K562 (cell line): ENCODE results near the gene ECM1. TPM values are rescaled to one million over a fixed set of nuclear protein-coding genes. Genes with fewer than 3 reads are reported as not detected.

Experiments
- CHD1 ChIP-seq: fragments of 200-600 bp; sonication (generic); IDR thresholded peaks from one replicate; pipeline ENCODE4 v1.6.1; 2012; ENCODE audit warnings: mild to moderate bottlenecking, moderate library complexity, low read length, inconsistent platforms
- COPS2 ChIP-seq: fragments of 450-650 bp; conservative IDR thresholded peaks from 2 replicates; pipeline ENCODE4 v1.6.1; 2016; ENCODE audit warnings: mild to moderate bottlenecking, moderate library complexity
- GATAD2B ChIP-seq: fragments of 450-650 bp; IDR thresholded peaks from 2 replicates; pipeline ENCODE4 v1.6.1; 2017; ENCODE audit warnings: mild to moderate bottlenecking, borderline replicate concordance
- HCFC1 ChIP-seq: IDR thresholded peaks from 2 replicates; pipeline ENCODE4 v1.6.1; 2012; ENCODE audit warnings: low read depth, low read length, improper control_type of control experiment
- HINFP ChIP-seq: fragments of 450-650 bp; conservative IDR thresholded peaks from 2 replicates; pipeline ENCODE4 v1.6.1; 2016; ENCODE audit warnings: missing genetic modification characterization, low read depth, mild to moderate bottlenecking, control low read depth, missing compliant biosample characterization
- IRF2 ChIP-seq: sonication (generic); formaldehyde crosslinking; IDR thresholded peaks from 2 replicates; pipeline ENCODE4 v1.8.1; 2022; ENCODE audit warnings: mild to moderate bottlenecking, missing genetic modification reagents
- MAZ ChIP-seq, 2 experiments: fragments of 450-650 bp in 1 of 2; sonication (generic) in 1 of 2; formaldehyde crosslinking; IDR thresholded peaks in 1 of 2; conservative IDR thresholded peaks in 1 of 2; 2 replicates each; pipeline versions ENCODE4 v1.4.0 to v1.5.0; 2020; ENCODE audit warnings: mild to moderate bottlenecking in 1 of 2, missing genetic modification reagents in 1 of 2
- MXI1 ChIP-seq: IDR thresholded peaks from 2 replicates; pipeline ENCODE4 v1.6.1; 2011; ENCODE audit warnings: low read depth, mild to moderate bottlenecking, improper control_type of control experiment, low read length
- NFATC3 ChIP-seq: fragments of 450-650 bp; IDR thresholded peaks from 2 replicates; pipeline ENCODE4 v1.6.1; 2017; ENCODE audit warnings: mild to moderate bottlenecking
- NFIC ChIP-seq: fragments of 450-650 bp; IDR thresholded peaks from 2 replicates; pipeline ENCODE4 v1.6.1; 2017; ENCODE audit warnings: mild to moderate bottlenecking, inconsistent platforms
- SIN3A ChIP-seq, 2 experiments: fragments of 150-350 bp in 1 of 2; IDR thresholded peaks; 2 replicates each; pipeline ENCODE4 v1.6.1; 2011 to 2016; ENCODE audit warnings: borderline replicate concordance in 2 of 2, low read depth in 2 of 2, low read length in 2 of 2, mild to moderate bottlenecking in 2 of 2, moderate library complexity in 2 of 2; ENCODE audit not compliant: control insufficient read depth in 1 of 2
- SIN3B ChIP-seq: fragments of 450-650 bp; IDR thresholded peaks from 2 replicates; pipeline ENCODE4 v1.6.1; 2017; ENCODE audit warnings: low read depth, mild to moderate bottlenecking, moderate library complexity
- SNRNP70 ChIP-seq: fragments of 200-400 bp; formaldehyde crosslinking; optimal IDR thresholded peaks from 2 replicates; pipeline ENCODE3; 2017; ENCODE audit warnings: low read depth, low read length
- SRF ChIP-seq, 2 experiments: fragments of 250-450, 450-650 bp in 1 of 2; sonication (Bioruptor Pico) in 1 of 2; sonication (generic) in 1 of 2; formaldehyde crosslinking; IDR thresholded peaks; 2 replicates each; pipeline versions ENCODE4 v1.5.0 to v1.5.1; 2020 to 2022; ENCODE audit warnings: mild to moderate bottlenecking in 1 of 2, missing genetic modification reagents in 1 of 2
- TAF15 ChIP-seq: fragments of 200-400 bp; formaldehyde crosslinking; IDR thresholded peaks from 2 replicates; pipeline ENCODE4 v1.6.1; 2017; ENCODE audit warnings: mild to moderate bottlenecking, low read depth, low read length, moderate library complexity
- TCF7 ChIP-seq: sonication (generic); IDR thresholded peaks from 2 replicates; pipeline ENCODE4 v1.6.1; 2016; ENCODE audit warnings: antibody characterized with exemption, borderline replicate concordance
- TFAP4 ChIP-seq: sonication (generic); formaldehyde crosslinking; IDR thresholded peaks from 2 replicates; pipeline ENCODE4 v1.8.0; 2022; ENCODE audit warnings: missing genetic modification reagents, mild to moderate bottlenecking, moderate library complexity, borderline replicate concordance
- ZNF24 ChIP-seq: fragments of 450-650 bp; IDR thresholded peaks from 2 replicates; pipeline ENCODE4 v1.6.1; 2016
- ZNF253 ChIP-seq: fragments of 250-450 bp; sonication (Bioruptor Pico); conservative IDR thresholded peaks from 2 replicates; pipeline ENCODE4 v1.6.1; 2021; ENCODE audit warnings: mild to moderate bottlenecking
- ZNF511 ChIP-seq: sonication (generic); formaldehyde crosslinking; IDR thresholded peaks from 2 replicates; pipeline ENCODE4 v1.8.0; 2022; ENCODE audit warnings: mild to moderate bottlenecking, missing genetic modification reagents
- ZNF77 ChIP-seq: fragments of 250-450 bp; sonication (Bioruptor Pico); IDR thresholded peaks from 2 replicates; pipeline ENCODE4 v1.5.0; 2020
- polyA plus RNA-seq, 8 experiments: library from polyadenylated mRNA; depleted of rRNA in 4 of 8; stranded (reverse) in 5 of 8; unstranded in 3 of 8; fragments of >200 nt; fragmentation: Nextera tagmentation in 2 of 8; fragmentation: Illumina TruSeq in 1 of 8; extraction: Ambion mirVana in 2 of 8; extraction: Trizol in 1 of 8; gene quantifications; 2 replicates each; pipeline versions ENCODE4 v1.2.1 to v1.2.3, GENCODE V29; 2011 to 2014; ENCODE audit warnings: inconsistent platforms in 1 of 8, missing spikeins in 1 of 8
- total RNA-seq, 7 experiments: library from RNA; depleted of rRNA in 6 of 7; stranded (reverse); fragments of >200 nt in 6 of 7; fragmentation: Illumina TruSeq in 2 of 7; extraction: Trizol in 2 of 7; gene quantifications; 2 replicates each; pipeline versions ENCODE4 v1.2.1 to v1.2.3, GENCODE V29; 2011 to 2021; ENCODE audit warnings: low replicate concordance in 1 of 7
- TF ChIP-seq, protein P1 (sequence below): sonication (generic); formaldehyde crosslinking; IDR thresholded peaks from 2 replicates; pipeline ENCODE4 v1.8.1; 2022; ENCODE audit warnings: missing genetic modification reagents

ECM1 gene
- total and polyA plus RNA-seq, 9 of the 15 experiments (the other 6 are each of a cell fraction or from before 2014, with no cell fraction given), result 6.6 to 52.2 (median 12.8) TPM

DNA sequence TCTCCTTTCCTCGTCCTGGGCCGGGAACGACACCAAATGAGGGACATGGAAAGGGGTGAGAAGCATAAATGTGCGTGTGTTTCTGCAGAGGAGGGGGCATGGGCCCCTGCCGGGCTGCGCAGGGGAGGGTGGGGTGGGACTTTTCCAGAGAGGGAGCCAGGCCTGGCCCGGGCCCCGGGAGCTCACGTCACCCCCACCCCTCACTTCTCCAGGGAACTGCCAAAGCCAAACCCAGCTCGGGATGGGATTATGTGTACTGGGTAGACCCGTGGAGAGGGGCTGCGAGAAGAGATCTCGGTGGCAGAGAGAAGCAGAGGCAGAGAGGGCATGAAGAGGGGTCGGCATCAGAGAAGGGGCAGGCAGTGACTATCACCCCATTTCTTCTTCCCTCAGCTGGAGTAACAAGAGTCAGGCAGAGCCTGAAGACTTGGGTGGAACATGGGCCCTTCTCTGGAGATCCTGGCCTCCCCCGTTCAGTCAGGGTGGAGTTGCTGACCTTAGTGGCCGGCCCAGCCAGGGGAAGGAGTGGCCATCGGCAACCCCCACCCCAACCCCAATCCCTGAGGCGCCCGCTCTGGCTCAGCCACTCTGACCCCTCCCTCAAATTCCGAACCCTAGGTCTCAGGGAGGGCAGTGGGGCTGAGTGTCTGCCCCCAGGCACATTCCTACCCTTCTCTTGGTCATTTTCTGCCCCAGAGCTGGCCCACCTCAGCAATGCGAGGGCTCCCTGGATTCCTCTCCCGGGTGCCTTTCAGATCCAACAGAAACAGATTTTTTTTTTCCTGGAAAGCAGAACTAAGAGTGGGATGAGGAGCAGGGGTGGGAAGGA, 42.5 kb downstream of the ECM1 start (continued):
- TF ChIP-seq HCFC1, result no peak
- TF ChIP-seq SIN3B, result no peak
- TF ChIP-seq MAZ (CRISPR knock-in tag; conservative IDR thresholded peaks at IDR 0.05 in 1 of 2, IDR thresholded peaks at IDR 0.05 in 1 of 2), result peak in 1 of 2 experiments; percentile 62; a peak in 2 of 4 replicates
- no peak for TF ChIP-seq NFATC3
- TF ChIP-seq NFIC, result no peak
- TF ChIP-seq SNRNP70, result no peak
- no peak for TF ChIP-seq ZNF511
- no peak for TF ChIP-seq IRF2 (CRISPR knock-in tag)
- no peak for TF ChIP-seq TCF7
- TF ChIP-seq ZNF253, result no peak
- no peak for TF ChIP-seq CHD1
- no peak for TF ChIP-seq MXI1
- TF ChIP-seq GATAD2B, result no peak
- TF ChIP-seq SIN3A (IDR thresholded peaks at IDR 0.05; ENCODE audit: borderline replicate concordance in 2 of 2, control insufficient read depth in 1 of 2, low read depth in 2 of 2, low read length in 2 of 2), result 0 out of 4 replicates have a peak, but pooled peaks of 1 of the 2 experiments have one; percentile 39
- TF ChIP-seq ZNF24, result no peak
- TF ChIP-seq TAF15, result no peak
- TF ChIP-seq ZNF77 (CRISPR knock-in tag), result no peak
- TF ChIP-seq TFAP4 (CRISPR knock-in tag), result peak; percentile 39; the same call in 1 of the 2 replicates
- TF ChIP-seq SRF (CRISPR knock-in tag; IDR thresholded peaks at IDR 0.05), result peak in 1 of 2 experiments; percentile 50; a peak in 1 of 4 replicates
- no peak for TF ChIP-seq HINFP
- TF ChIP-seq, protein P1, sequence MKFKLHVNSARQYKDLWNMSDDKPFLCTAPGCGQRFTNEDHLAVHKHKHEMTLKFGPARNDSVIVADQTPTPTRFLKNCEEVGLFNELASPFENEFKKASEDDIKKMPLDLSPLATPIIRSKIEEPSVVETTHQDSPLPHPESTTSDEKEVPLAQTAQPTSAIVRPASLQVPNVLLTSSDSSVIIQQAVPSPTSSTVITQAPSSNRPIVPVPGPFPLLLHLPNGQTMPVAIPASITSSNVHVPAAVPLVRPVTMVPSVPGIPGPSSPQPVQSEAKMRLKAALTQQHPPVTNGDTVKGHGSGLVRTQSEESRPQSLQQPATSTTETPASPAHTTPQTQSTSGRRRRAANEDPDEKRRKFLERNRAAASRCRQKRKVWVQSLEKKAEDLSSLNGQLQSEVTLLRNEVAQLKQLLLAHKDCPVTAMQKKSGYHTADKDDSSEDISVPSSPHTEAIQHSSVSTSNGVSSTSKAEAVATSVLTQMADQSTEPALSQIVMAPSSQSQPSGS (CRISPR knock-in tag), result no peak
- TF ChIP-seq COPS2, result no peak
